Breast epithelium (tissue), 4 donors: Measurements from ENCODE around the gene CBFA2T3. TPM values are rescaled to one million over a fixed set of nuclear protein-coding genes. Genes with fewer than 3 reads are reported as not detected.
"Not testable (repeated sequence)": the region's sequence is repeated elsewhere in the genome, so short reads cannot be mapped to it uniquely, and the experiment has no call there.

ENCODE experiments used
- DNase-seq, 2 donors: peaks; one replicate each; pipeline ENCODE4 v3.0.0-alpha.2; 2019; ENCODE audit warnings: low spot score in 2 of 2
- H3K27ac ChIP-seq, 2 donors: fragments of 200-600 bp; sonication (generic) in 1 of 2; one replicate each; pipeline ENCODE4 v1.5.1; 2016 to 2019; ENCODE audit warnings: mild to moderate bottlenecking in 1 of 2
- H3K27me3 ChIP-seq, 2 donors: fragments of 200-600 bp; sonication (generic) in 1 of 2; one replicate each; pipeline versions ENCODE4 v1.5.1 to v1.6.0; 2017 to 2019; ENCODE audit warnings: control low read depth in 1 of 2, mild to moderate bottlenecking in 1 of 2
- H3K36me3 ChIP-seq: fragments of 200-600 bp; one replicate; pipeline ENCODE4 v1.5.1; 2019
- H3K4me1 ChIP-seq, 2 donors: fragments of 200-600 bp; sonication (generic); one replicate each; pipeline ENCODE4 v1.5.1; 2016 to 2019; ENCODE audit warnings: control low read depth in 1 of 2
- H3K4me3 ChIP-seq, 3 donors: fragments of 200-600 bp; sonication (generic); 1 replicate in 2 of 3; 2 replicates in 1 of 3; pipeline ENCODE4 v1.5.1; 2016 to 2019; ENCODE audit warnings: mild to moderate bottlenecking in 3 of 3, moderate library complexity in 2 of 3
- H3K9me3 ChIP-seq, 2 donors: fragments of 200-600 bp; sonication (generic) in 1 of 2; one replicate each; pipeline ENCODE4 v1.5.1; 2016 to 2019; ENCODE audit warnings: control low read depth in 1 of 2
- CTCF ChIP-seq, 3 donors: fragments of 450-650 bp; IDR thresholded peaks; one replicate each; pipeline ENCODE4 v1.5.1; 2016 to 2017; ENCODE audit warnings: antibody characterized with exemption in 3 of 3, mild to moderate bottlenecking in 3 of 3, moderate library complexity in 3 of 3
- POLR2A ChIP-seq: fragments of 450-650 bp; IDR thresholded peaks from one replicate; pipeline ENCODE4 v1.6.1; 2016; ENCODE audit warnings: antibody characterized with exemption, mild to moderate bottlenecking, moderate library complexity
- POLR2AphosphoS5 ChIP-seq, 3 donors: sonication (generic); formaldehyde crosslinking; IDR thresholded peaks; one replicate each; pipeline ENCODE4 v1.6.1; 2017; ENCODE audit warnings: antibody characterized with exemption in 3 of 3
- intact Hi-C: fragments of 100-400 bp; cut with DNase I; formaldehyde crosslinking; loops from one replicate; pipeline ENCODE4 v1.15.1; 2023; ENCODE audit warnings: low total_unique reads
- total RNA-seq, 3 donors: library from RNA; depleted of rRNA; stranded (reverse); fragments of >200 nt; gene quantifications; one replicate each; pipeline ENCODE4 v1.1.0, GENCODE V29; 2016

CBFA2T3 gene
- total RNA-seq, 3 donors from 2014 or later: 0.64 to 2.3 (median 0.88) TPM

- DNase-seq: no peak
- Histone ChIP-seq H3K9me3 (no peaks in the 10 kb centered on the region), H3K4me3 (no peak overlapping the region), H3K27ac (no peak overlapping the region), H3K4me1 (no peaks in the 10 kb centered on the region), H3K27me3 (peaks cover 0 to 52% of the 10 kb centered on the region in 2 donors), H3K36me3 (no peaks in the 10 kb centered on the region)
- TF ChIP-seq POLR2AphosphoS5 (IDR thresholded peaks at IDR 0.05) (no peak), POLR2A (no peak), CTCF (IDR thresholded peaks at IDR 0.05) (no peak)
- intact Hi-C loops: no loop called here
Measured at GRCh38 chr16:89010210-89010925, 33.4 kb upstream of the CBFA2T3 start.

- peaks cover 0 to 51% of the 10 kb centered on the region in 2 donors for H3K27me3 ChIP-seq
- TF ChIP-seq POLR2A (no peak), POLR2AphosphoS5 (IDR thresholded peaks at IDR 0.05) (no peak), CTCF (IDR thresholded peaks at IDR 0.05) (no peak)
- H3K4me3 ChIP-seq: no peak overlapping the region
- H3K27ac ChIP-seq: no peak overlapping the region
- H3K36me3 ChIP-seq: no peaks in the 10 kb centered on the region
- no peaks in the 10 kb centered on the region for H3K4me1 ChIP-seq
- H3K9me3 ChIP-seq: no peaks in the 10 kb centered on the region
- intact Hi-C loops: no loop called here
- no peak for DNase-seq
Measured at GRCh38 chr16:89009343-89010209, 32.6 kb upstream of the CBFA2T3 start.

GRCh38 chr16:89008796-89009195 lies 31.8 kb upstream of the CBFA2T3 start:
- H3K9me3 ChIP-seq, intact Hi-C loops, H3K27ac ChIP-seq, H3K36me3 ChIP-seq, H3K4me1 ChIP-seq, DNase-seq, H3K4me3 ChIP-seq: not testable (repeated sequence)
- H3K27me3 ChIP-seq: peaks cover 0 to 52% of the 10 kb centered on the region in 2 donors

GRCh38 chr16:89007371-89008249 lies 30.6 kb upstream of the CBFA2T3 start:
- Histone ChIP-seq H3K27me3 (peaks cover 0 to 48% of the 10 kb centered on the region in 2 donors), H3K4me1 (no peaks in the 10 kb centered on the region), H3K27ac (no peak overlapping the region), H3K4me3 (no peak overlapping the region), H3K36me3 (no peaks in the 10 kb centered on the region), H3K9me3 (no peaks in the 10 kb centered on the region)
- TF ChIP-seq POLR2AphosphoS5 (IDR thresholded peaks at IDR 0.05): no peak
- intact Hi-C loops: no loop called here
- DNase-seq: no peak

GRCh38 chr16:89006036-89006752 lies 29.2 kb upstream of the CBFA2T3 start:
- H3K9me3 ChIP-seq: peaks cover 4 to 5% of the 10 kb centered on the region in 2 donors
- no peaks in the 10 kb centered on the region for H3K4me1 ChIP-seq
- no peak overlapping the region for H3K27ac ChIP-seq
- peaks cover 0 to 54% of the 10 kb centered on the region in 2 donors for H3K27me3 ChIP-seq
- no peaks in the 10 kb centered on the region for H3K36me3 ChIP-seq
- no peak for DNase-seq
- no peak for TF ChIP-seq POLR2A
- TF ChIP-seq CTCF (IDR thresholded peaks at IDR 0.05): no peak
- TF ChIP-seq POLR2AphosphoS5 (IDR thresholded peaks at IDR 0.05): no peak
- intact Hi-C loops: no loop called here
- H3K4me3 ChIP-seq: no peak overlapping the region
